ENCODE measurements around the gene VWDE. TPM values are rescaled to one million over a fixed set of nuclear protein-coding genes. Genes with fewer than 3 reads are reported as not detected.
A peak's percentile ranks its signal among the peaks of the same experiment; 100 is the strongest.

The VWDE gene
- total RNA-seq, 1 donor from 2014 or later: 0.77 TPM

DNA sequence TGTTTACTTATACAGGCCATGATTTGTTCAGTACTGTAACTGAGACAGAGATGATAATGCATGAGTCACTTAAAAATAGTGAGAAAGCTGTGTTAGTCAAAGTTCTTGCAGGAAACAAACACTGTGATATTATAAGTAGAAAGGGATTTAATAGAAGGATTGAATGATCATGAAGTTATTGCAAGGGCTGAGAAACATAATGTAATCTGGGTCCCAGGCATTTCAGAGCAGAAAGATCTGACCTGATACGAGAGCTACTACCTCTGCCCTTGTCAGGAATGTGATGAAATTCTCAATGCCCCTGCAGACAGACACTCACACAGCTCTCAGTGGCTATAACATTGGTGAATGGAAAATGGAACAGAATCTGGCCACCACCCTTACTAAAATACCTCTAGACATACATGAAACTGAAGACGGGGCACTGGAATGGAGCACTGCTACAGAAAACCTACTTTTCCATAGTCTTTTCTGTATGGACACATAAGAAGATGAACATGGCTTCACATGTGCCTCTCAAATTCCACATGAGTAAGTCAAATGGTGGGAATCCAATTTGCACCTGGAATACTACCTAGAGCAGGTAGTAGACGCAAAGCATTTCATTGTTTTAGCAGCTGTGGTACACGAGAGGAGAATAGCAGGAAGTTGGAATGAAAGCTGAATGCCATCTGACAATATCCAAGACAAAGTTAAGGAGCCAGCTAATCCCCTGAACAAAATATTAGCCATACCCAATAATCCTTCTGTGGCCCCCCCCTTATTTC lies 19.1 kb upstream of the VWDE start:
- Histone ChIP-seq H3K4me2 (ENCODE audit: low read length) (peak overlapping the region; percentile 71), H4K20me1 (ENCODE audit: insufficient read depth, low read length) (no peaks in the 10 kb centered on the region), H3K9me3 (ENCODE audit: insufficient read depth, low read depth, low read length) (no peaks in the 10 kb centered on the region), H3K36me3 (ENCODE audit: insufficient read depth, low read length) (no peaks in the 10 kb centered on the region), H2AFZ (ENCODE audit: low read depth, low read length) (no peak overlapping the region), H3K79me2 (ENCODE audit: insufficient read depth, low read length) (no peaks in the 10 kb centered on the region), H3K4me1 (ENCODE audit: insufficient read depth, low read length) (peaks cover 18% of the 10 kb centered on the region), H3K27ac (ENCODE audit: low read depth, low read length) (no peak overlapping the region), H3K27me3 (ENCODE audit: insufficient read depth, low read length) (no peaks in the 10 kb centered on the region), H3K9ac (ENCODE audit: low read length) (no peak overlapping the region), H3K4me3 (ENCODE audit: insufficient read depth, low read depth, low read length) (no peak overlapping the region)
- Mint-ChIP-seq H3K27ac (ENCODE audit: unreplicated experiment) (no peak overlapping the region), H3K4me3 (ENCODE audit: unreplicated experiment) (no peak overlapping the region), H3K9me3 (ENCODE audit: unreplicated experiment) (peaks cover 3% of the 10 kb centered on the region), H3K4me1 (ENCODE audit: low read depth, unreplicated experiment) (peaks cover 10% of the 10 kb centered on the region), H3K27me3 (ENCODE audit: low read depth, unreplicated experiment) (no peaks in the 10 kb centered on the region), H3K36me3 (ENCODE audit: low read depth, unreplicated experiment) (no peaks in the 10 kb centered on the region)
- FAIRE-seq (no peak), DNase-seq (ENCODE audit: low read depth) (no peak)
- TF ChIP-seq EZH2 (IDR thresholded peaks at IDR 0.05; ENCODE audit: insufficient read depth, low read length): no peak
- TF ChIP-seq, protein P1, sequence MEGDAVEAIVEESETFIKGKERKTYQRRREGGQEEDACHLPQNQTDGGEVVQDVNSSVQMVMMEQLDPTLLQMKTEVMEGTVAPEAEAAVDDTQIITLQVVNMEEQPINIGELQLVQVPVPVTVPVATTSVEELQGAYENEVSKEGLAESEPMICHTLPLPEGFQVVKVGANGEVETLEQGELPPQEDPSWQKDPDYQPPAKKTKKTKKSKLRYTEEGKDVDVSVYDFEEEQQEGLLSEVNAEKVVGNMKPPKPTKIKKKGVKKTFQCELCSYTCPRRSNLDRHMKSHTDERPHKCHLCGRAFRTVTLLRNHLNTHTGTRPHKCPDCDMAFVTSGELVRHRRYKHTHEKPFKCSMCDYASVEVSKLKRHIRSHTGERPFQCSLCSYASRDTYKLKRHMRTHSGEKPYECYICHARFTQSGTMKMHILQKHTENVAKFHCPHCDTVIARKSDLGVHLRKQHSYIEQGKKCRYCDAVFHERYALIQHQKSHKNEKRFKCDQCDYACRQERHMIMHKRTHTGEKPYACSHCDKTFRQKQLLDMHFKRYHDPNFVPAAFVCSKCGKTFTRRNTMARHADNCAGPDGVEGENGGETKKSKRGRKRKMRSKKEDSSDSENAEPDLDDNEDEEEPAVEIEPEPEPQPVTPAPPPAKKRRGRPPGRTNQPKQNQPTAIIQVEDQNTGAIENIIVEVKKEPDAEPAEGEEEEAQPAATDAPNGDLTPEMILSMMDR (IDR thresholded peaks at IDR 0.05; ENCODE audit: insufficient read depth, low read depth, low read length): no peak

GRCh38 chr7:12418452-12418851 lies 14.8 kb upstream of the VWDE start:
- Histone ChIP-seq H3K27me3 (ENCODE audit: insufficient read depth, low read length) (no peaks in the 10 kb centered on the region), H3K36me3 (ENCODE audit: insufficient read depth, low read length) (no peaks in the 10 kb centered on the region), H3K9ac (ENCODE audit: low read length) (no peak overlapping the region), H3K9me3 (ENCODE audit: insufficient read depth, low read depth, low read length) (no peaks in the 10 kb centered on the region), H4K20me1 (ENCODE audit: insufficient read depth, low read length) (no peaks in the 10 kb centered on the region), H3K79me2 (ENCODE audit: insufficient read depth, low read length) (no peaks in the 10 kb centered on the region), H3K4me2 (ENCODE audit: low read length) (no peak overlapping the region), H3K4me1 (ENCODE audit: insufficient read depth, low read length) (peaks cover 9% of the 10 kb centered on the region), H3K27ac (ENCODE audit: low read depth, low read length) (no peak overlapping the region), H2AFZ (ENCODE audit: low read depth, low read length) (no peak overlapping the region), H3K4me3 (ENCODE audit: insufficient read depth, low read depth, low read length) (no peak overlapping the region)
- Mint-ChIP-seq H3K27ac (ENCODE audit: unreplicated experiment) (no peak overlapping the region), H3K36me3 (ENCODE audit: low read depth, unreplicated experiment) (no peaks in the 10 kb centered on the region), H3K9me3 (ENCODE audit: unreplicated experiment) (no peaks in the 10 kb centered on the region), H3K27me3 (ENCODE audit: low read depth, unreplicated experiment) (no peaks in the 10 kb centered on the region), H3K4me3 (ENCODE audit: unreplicated experiment) (no peak overlapping the region), H3K4me1 (ENCODE audit: low read depth, unreplicated experiment) (peaks cover 7% of the 10 kb centered on the region)
- DNase-seq (ENCODE audit: low read depth) (no peak), FAIRE-seq (no peak)
- TF ChIP-seq, protein P1 (IDR thresholded peaks at IDR 0.05; ENCODE audit: insufficient read depth, low read depth, low read length): no peak
- no peak for TF ChIP-seq EZH2 (IDR thresholded peaks at IDR 0.05; ENCODE audit: insufficient read depth, low read length)

GRCh38 chr7:12415072-12415471 lies 11.4 kb upstream of the VWDE start:
- H3K27ac Mint-ChIP-seq (ENCODE audit: unreplicated experiment): no peak overlapping the region
- H3K4me1 Mint-ChIP-seq (ENCODE audit: low read depth, unreplicated experiment): no peaks in the 10 kb centered on the region
- Histone ChIP-seq H3K79me2 (ENCODE audit: insufficient read depth, low read length) (no peaks in the 10 kb centered on the region), H4K20me1 (ENCODE audit: insufficient read depth, low read length) (no peaks in the 10 kb centered on the region), H3K4me3 (ENCODE audit: insufficient read depth, low read depth, low read length) (no peak overlapping the region), H3K36me3 (ENCODE audit: insufficient read depth, low read length) (no peaks in the 10 kb centered on the region), H3K27me3 (ENCODE audit: insufficient read depth, low read length) (no peaks in the 10 kb centered on the region), H3K9me3 (ENCODE audit: insufficient read depth, low read depth, low read length) (no peaks in the 10 kb centered on the region), H2AFZ (ENCODE audit: low read depth, low read length) (no peak overlapping the region), H3K9ac (ENCODE audit: low read length) (no peak overlapping the region), H3K4me1 (ENCODE audit: insufficient read depth, low read length) (no peaks in the 10 kb centered on the region), H3K4me2 (ENCODE audit: low read length) (no peak overlapping the region), H3K27ac (ENCODE audit: low read depth, low read length) (no peak overlapping the region)
- no peaks in the 10 kb centered on the region for H3K9me3 Mint-ChIP-seq (ENCODE audit: unreplicated experiment)
- H3K27me3 Mint-ChIP-seq (ENCODE audit: low read depth, unreplicated experiment): no peaks in the 10 kb centered on the region
- DNase-seq (ENCODE audit: low read depth) (no peak), FAIRE-seq (no peak)
- no peak for TF ChIP-seq EZH2 (IDR thresholded peaks at IDR 0.05; ENCODE audit: insufficient read depth, low read length)
- TF ChIP-seq, protein P1 (IDR thresholded peaks at IDR 0.05; ENCODE audit: insufficient read depth, low read depth, low read length): no peak
- H3K4me3 Mint-ChIP-seq (ENCODE audit: unreplicated experiment): no peak overlapping the region
- H3K36me3 Mint-ChIP-seq (ENCODE audit: low read depth, unreplicated experiment): no peaks in the 10 kb centered on the region

Data from astrocyte (in vitro differentiated cells and primary cell).